ENCODE data around the gene SLC30A2.

GRCh38 chr1:26031611-26032220 is 14.2 kb downstream of the SLC30A2 start:
- no peak for TF ChIP-seq POLR2AphosphoS5 (IDR thresholded peaks at IDR 0.05)
- TF ChIP-seq, protein P1, sequence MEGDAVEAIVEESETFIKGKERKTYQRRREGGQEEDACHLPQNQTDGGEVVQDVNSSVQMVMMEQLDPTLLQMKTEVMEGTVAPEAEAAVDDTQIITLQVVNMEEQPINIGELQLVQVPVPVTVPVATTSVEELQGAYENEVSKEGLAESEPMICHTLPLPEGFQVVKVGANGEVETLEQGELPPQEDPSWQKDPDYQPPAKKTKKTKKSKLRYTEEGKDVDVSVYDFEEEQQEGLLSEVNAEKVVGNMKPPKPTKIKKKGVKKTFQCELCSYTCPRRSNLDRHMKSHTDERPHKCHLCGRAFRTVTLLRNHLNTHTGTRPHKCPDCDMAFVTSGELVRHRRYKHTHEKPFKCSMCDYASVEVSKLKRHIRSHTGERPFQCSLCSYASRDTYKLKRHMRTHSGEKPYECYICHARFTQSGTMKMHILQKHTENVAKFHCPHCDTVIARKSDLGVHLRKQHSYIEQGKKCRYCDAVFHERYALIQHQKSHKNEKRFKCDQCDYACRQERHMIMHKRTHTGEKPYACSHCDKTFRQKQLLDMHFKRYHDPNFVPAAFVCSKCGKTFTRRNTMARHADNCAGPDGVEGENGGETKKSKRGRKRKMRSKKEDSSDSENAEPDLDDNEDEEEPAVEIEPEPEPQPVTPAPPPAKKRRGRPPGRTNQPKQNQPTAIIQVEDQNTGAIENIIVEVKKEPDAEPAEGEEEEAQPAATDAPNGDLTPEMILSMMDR (IDR thresholded peaks at IDR 0.05 in 8 of 11, conservative IDR thresholded peaks at IDR 0.05 in 3 of 11): no peak

Data from spleen (tissue), 7 donors.